HG02798 (cell line): ENCODE measurements around the gene FOXD2.

Experiments used
- ATAC-seq: cut with Tn5 transposase; IDR thresholded peaks from one replicate; pipeline ENCODE4 v1.9.1; 2021; ENCODE audit warnings: mild to moderate bottlenecking; ENCODE audit not compliant: unreplicated experiment, poor library complexity

Gene FOXD2

DNA sequence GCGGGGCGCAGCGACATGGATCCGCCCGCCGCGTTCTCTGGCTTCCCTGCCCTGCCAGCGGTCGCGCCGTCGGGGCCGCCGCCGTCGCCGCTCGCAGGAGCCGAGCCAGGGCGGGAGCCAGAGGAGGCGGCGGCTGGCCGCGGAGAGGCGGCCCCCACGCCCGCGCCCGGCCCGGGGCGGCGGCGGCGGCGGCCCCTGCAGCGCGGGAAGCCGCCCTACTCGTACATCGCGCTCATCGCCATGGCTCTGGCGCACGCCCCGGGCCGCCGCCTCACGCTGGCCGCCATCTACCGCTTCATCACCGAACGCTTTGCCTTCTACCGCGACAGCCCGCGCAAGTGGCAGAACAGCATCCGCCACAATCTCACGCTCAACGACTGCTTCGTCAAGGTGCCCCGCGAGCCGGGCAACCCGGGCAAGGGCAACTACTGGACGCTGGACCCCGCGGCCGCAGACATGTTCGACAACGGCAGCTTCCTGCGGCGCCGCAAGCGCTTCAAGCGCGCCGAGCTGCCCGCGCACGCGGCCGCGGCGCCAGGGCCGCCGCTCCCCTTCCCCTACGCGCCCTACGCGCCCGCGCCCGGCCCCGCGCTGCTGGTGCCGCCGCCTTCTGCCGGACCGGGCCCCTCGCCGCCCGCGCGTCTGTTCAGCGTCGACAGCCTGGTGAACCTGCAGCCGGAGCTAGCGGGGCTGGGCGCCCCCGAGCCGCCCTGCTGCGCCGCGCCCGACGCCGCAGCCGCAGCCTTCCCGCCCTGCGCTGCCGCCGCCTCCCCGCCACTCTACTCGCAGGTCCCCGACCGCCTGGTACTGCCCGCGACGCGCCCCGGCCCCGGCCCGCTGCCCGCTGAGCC, 21.3 kb upstream of the FOXD2 start:
- no peak for ATAC-seq

DNA sequence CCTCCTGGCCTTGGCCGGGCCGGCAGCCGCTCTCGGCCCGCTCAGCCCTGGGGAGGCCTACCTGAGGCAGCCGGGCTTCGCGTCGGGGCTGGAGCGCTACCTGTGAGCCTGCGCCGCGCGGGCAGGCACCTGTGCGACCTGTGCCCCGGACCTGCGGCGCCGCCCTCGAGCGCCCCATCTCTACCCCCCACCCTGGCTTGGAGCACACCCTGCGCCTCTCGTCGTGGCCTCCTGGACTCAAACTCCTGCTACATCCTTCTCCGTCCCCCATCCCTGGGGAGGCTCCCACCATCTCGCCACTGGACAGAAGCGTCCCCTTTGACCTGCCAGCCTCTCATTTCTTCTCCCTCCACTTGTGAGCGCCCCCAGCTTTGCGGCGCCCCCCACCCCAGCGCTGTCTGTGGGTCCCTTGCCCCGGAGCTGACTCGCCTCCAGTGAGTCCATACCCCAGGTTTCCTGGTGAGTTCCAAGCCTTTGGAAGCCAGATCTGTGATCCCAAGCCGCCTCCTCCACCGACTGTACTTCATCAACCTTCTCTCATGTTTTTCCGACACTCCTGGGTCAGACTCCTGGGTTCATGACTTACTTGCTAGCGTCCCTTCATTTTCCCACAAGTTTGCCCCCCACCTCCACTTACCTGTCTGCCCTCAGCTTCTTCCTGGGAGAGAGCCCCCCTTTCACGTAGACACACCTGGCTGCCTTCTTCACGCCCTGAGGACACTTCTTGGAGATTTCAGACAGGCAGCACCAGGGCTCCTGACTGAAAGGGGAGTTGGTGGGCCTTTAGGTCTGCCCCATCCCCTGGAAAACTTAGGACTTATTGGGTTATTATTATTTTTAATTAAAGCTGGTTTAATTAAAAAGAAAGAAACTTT, 20.4 kb upstream of the FOXD2 start:
- ATAC-seq: no peak

DNA sequence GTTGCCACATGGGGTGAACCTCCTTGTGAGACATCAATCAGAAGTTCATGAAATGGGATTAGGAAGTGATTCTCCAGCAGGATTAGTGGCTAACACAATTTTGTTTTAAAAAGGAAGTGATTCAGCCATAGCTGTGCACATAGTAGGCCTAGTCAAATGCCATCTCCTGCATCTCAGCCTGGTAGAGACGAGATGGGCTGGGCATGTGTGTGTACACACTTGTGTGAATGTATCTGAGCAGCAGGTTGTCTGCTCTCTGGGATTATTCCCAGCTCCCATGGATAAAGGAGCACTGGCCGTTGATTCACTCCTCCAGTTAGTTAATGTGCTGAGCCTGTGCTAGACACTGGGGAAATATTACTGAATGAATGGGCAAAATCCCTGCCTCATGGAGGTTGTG, 19.7 kb upstream of the FOXD2 start:
- no peak for ATAC-seq

DNA sequence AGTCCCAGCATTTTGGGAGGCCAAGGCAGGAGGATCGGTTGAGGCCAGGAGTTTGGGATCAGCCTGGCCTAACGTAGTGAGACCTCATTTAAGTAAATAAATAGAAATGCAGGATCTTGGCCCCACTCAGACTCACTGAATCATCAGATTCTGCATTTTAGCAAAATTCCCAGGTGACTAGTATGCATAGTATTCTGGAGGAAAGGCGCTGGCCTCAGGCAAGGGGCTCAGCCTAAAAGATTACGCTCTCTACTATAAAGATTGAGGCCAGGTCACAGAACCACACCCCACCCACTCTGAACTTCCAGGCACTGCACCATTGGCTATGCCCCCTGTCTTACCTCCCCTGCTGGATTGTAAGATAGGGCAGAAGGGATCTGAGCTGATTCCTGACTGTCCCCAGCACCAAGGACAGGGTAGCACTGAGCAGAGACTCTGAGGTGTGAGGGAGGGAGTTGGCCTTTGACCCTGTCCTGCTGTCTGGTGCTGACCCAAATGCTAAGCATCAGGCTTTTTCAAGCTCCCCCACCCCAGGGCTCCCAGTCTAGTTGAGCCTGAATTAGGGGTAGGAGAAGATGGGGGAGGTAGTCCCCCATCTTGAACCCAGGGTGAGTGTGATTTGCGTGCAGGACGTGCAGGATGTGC, 19.0 kb upstream of the FOXD2 start:
- no peak for ATAC-seq

DNA sequence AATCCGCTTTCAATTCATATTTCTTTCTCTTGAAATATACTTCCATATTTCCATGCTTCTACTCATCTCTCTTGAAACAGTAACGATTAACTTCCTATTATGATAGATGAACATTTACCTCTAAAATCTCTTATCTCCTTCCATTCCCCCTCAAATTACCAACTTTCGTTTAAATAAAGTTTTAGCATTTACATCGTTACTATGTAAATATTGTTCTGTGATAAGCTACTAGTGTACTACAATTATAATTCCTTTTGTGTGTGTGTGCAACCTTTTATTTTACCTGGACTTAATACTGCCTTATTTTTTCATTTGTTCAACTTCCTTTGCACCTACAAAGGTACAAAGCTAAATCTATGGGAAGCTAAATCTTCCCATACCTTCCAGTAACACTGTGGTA, 17.3 kb upstream of the FOXD2 start:
- ATAC-seq: no peak

DNA sequence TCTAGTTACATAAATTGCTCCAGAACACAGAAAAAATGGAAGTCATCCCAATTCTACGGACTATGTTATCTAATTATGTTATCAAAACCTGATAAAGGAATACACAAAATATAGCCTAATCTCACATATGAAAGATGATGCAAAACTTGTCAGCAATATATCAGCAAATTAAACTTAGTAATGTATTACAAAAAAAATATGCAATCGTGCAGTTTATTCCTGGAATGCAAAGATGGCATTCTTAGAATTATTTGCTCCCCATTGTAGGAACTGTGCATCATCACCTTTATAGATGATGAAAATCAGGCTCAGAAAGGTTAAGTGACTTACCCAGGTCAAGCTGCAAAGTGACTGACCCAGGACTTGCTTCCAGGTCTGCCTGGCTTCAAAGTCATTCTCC, 14.0 kb upstream of the FOXD2 start:
- ATAC-seq: no peak

DNA sequence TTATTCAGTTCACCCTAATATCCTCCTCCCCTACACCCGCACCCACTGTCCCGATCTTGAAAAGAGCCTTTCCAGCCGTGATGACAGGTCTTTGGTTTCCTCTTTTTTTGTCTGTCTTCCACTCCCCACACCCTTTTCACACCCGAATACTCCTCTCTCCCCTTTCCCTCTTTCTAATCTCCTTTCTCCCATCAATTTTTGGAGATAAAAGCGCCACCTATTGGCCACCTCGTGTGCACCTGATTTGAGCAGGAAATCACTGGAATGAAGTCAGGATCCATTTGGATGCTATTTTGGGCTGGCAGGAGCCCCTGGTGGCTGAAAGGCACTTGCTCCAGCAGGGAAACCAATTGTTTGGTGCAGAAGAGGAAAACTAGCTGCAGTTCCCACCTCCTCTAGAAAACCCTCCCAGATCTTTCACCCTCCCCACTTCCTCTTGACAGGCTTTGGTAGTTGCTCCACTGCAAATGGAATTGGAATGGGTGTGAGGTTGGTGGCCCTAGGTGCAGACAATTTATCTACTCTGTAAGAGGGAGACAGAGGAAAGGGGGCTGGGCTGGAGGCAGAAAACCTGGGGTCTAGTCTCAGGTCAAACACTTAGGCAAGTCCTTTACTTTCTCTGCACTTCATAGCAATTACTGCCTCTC, 13.4 kb upstream of the FOXD2 start:
- no peak for ATAC-seq

DNA sequence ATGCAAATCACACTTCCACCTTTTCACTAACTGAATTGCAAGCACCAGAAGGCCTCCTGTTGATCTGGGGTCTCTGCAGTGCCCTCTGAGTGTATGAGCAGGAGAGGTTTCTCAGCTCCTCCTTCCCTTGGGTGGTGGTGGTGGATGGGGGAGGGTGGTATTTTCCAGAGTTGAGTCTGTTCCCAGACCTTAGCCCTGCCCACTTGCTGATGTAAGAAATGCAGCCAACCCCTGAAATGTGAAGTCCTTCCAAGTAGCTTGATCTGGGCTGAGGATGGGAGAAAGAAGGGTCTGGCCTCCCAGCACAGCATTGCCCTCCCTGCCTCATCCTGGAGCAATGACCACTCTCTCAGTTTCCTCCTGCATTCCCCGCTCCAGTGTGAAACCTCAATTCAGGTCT, 6.3 kb upstream of the FOXD2 start:
- no peak for ATAC-seq

DNA sequence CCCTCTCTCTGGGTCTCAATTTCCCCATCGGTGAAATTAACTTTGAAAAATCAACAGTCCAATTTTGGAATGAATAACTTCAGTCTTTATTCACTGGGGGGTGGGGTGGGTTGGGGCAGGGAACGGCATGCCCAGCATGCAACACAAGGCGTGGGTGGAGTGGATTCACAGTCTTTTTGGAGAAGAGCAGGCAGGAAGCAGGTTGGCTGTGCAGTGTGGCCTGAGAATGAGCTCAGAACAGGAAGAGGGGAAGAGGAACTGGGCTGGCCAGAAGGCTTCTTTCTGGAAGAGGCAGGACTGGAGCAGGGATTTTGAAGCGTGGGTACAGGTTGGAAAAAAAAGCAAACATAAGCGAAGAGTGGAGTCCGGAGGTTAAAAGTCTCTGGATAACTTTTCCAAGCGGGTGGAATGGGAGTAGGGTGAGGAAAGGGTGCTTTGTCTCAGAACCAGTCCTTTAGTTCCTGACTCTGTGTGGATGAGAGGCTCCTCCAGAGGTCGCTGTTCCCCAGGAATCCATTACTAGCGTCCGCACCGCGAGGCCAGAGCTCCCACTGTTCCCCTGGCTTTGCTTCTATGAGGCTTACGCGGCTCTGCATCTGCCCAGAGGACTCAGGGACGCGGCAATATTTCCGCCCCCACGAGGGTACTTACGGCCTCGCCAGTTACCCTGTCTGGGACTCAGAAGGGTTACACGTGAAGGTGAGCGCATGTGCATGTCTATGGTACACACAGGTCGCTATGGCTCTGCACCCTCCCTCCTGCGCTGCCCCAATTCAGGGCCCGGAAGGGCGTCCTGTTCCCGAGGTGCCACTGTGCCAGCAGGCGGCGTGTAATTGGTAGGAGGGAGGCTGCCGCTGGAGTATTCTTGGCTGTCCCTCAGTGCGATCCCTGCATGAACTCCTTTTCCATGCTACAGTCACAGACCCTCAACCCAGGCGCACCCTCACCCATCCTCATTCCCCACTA, 5.5 kb upstream of the FOXD2 start:
- peak; percentile 28 for ATAC-seq

DNA sequence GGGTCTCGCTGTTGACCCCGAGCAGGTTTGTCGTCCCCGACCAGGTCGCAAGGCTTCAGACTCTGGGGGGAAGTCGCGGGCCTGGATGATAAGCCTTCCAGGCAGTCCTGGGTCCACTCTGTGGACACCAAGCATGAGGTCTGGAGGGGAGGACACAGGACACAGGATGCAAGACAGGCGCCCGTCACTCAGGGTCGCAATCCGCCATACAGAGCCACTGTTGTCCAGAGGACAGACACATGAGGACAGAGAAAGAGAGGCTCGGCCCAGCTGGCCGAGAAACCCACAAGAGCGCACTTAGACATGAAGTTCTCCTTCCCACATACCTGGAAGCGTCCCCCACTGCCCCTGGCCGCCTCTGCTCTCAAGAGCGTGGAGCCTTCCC, 4.8 kb upstream of the FOXD2 start:
- no peak for ATAC-seq

DNA sequence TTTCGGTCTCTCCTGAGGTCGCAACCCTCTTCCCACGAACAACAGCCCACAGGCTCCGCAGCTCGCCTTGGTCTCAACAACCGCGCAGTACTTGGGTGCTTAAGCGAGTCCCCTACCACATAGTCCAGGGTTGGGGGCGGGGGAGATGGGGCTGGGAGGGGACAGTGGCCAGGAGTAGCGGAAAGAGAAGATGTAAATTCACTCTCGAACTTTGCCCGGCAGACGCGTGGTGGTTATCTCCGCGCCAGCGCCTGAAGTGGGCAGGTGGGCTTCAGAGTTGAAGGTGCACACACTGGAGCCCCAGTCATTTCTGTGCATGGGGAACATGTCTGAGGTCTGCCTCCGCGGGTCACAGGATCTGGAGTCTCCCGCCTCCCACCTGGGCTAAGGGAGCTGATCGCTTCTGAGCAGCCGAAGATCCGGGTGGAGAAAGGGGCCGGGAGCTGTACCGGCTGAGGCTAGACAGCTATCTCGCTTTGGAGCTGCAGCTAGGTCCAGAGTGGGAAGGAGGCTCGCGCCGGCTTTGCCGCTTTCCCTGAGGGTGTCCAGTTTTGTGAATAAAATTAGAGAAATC, 4.3 kb upstream of the FOXD2 start:
- ATAC-seq: no peak

DNA sequence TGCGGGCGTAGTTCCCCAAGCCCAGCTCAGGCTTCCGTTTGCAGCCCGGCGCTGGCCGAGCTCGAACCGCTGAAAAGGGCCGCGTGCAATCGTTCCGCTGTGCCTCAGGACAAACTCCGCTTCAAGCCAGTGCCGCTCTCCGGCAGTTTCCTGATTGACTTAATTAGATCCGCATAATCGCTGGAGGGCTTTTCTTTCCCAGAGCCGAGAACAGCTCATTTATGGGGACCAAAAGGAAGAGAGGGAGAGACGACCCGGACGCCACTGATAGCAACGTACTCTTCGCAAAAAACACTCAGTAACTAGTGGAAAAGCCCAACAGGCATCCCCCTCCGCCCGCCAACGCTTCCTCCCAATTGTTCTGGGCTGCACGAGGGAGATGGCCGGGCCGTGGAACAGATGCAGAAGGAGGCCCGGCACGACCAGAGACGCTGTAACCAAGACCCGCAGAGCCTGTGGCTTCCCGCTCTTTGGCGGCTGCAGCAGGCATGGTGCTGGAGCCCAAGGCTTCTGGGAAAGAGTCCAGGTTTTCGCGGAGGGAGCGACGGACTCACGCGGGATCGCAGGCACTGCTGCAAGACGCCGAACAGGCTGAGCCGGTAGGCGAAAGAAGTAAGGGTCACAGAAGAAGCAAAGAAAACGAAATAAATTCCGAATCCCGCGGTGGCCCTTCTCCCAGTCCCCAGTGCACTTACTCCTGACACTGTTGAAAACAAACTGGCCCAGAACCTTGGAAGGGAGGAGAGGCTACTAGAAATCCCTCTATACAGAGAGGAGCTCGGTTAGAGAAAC, 3.6 kb upstream of the FOXD2 start:
- ATAC-seq: no peak

DNA sequence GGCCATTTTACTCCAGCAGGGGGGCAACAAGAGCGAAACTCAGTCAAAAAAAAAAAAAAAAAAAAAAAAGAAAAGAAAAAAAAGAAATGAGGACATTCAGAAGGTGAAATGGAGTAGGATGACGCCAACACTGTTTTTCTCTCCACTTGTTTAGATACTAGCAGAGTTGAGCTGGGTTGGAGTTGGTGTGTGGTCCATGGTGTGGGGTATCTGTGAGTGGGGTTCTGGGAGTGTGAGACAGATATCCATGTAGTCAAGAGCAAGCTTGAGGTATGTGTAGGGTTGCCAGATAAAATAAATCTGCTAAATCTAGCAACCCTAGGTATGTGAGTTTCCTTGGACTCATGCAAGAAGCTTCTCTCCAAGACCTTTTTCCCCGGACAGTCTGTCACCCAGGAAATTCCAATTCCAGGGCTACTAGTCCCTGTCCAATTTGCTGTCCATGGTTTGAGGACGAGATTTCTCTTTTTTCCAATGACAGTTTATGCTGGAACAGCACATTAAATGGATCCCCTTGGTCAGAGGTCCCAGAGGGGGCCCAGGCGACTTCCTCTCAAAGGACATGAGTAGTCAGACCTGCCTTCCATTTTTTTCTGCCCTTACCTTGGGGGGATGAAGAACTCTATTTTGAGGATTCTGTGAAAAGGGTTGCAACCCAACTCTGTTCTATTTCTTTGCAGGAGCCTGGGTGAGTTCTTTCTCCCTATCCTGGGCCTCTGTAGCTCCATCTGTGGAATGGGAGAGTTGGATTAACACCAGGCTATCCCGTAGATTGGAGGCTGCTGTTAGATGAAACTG, 2.1 kb upstream of the FOXD2 start:
- ATAC-seq: no peak

DNA sequence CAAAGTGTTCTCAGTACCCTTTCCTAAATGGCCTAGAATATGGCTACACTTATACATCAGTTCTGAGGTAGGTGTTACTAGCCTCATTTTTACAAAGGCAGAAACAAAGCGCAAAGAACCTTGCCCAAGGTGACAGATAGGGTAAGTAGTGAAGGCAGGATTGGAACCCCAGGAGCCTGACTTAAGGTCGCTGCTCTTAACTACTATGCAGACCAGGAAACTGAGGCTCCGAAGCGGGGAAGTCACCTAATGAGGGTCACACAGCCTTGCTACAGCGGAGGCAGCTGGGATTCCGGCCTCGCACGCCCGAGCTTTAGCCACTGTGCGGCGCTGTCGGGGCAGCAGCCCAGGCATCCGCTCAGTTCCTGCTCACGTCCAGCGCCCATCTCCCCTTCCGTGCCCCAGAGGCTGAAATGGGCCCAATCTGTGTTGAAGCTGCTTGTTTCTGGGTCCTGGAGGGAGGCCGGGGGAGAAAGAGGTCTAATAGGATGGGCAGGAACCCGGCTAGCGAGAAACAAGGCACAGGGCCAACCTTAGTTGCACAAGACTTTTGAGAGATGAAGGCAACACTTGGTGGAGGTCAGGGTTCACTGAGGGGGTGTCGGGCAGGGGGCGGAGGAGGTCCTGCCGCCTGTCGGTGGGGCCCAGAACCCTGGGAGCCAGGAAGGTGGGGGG, 1.4 kb upstream of the FOXD2 start:
- ATAC-seq: peak; percentile 42

DNA sequence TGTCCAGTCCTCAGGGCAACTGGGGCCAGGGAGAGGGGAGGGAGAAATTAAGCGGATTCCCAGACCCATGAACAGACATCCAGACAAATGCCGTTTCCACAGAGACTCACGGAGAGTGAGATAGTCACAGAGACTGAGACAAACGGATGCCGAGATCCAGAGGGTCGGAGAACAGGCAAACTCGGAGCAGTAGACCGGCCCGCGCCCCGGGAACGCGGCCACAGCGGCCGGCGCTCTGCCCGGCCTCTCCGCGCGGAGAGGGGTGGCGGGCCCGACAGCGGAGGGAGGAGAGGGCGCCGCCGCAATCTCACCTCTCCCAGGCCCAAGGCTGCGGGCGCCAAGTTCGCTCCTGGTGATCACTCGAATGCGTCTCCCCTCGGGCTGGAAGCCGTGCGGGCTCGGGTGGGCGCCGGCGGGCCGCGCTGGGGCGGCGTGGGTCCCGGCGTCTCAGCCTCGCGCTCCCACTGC, 831 bp upstream of the FOXD2 start:
- peak; percentile 15 for ATAC-seq

DNA sequence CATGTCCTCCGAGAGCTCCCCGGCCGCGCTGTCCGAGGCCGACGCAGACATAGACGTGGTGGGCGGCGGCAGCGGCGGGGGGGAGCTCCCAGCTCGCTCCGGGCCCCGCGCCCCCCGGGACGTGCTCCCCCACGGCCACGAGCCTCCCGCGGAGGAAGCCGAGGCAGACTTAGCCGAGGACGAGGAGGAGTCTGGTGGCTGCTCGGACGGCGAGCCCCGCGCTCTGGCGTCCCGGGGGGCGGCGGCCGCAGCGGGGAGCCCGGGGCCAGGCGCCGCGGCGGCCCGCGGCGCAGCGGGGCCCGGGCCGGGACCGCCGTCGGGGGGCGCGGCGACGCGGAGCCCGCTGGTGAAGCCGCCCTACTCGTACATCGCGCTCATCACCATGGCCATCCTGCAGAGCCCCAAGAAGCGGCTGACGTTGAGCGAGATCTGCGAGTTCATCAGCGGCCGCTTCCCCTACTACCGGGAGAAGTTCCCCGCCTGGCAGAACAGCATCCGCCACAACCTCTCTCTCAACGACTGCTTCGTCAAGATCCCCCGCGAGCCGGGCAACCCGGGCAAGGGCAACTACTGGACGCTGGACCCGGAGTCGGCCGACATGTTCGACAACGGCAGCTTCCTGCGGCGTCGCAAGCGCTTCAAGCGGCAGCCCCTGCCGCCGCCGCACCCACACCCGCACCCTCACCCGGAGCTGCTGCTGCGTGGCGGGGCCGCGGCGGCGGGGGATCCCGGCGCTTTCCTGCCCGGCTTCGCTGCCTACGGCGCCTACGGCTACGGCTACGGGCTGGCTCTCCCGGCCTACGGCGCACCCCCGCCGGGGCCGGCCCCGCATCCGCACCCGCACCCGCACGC, 547 bp downstream of the FOXD2 start:
- ATAC-seq: no peak
